Activated naive CD8-positive, alpha-beta T cell treated with anti-CD3 and anti-CD28 coated beads for 36 hours (primary cell): Measurements from ENCODE around the gene ELP5. TPM values are rescaled to one million over a fixed set of nuclear protein-coding genes. Genes with fewer than 3 reads are reported as not detected.

Experiments used
- DNase-seq: peaks from one replicate; pipeline ENCODE4 v3.0.0; 2021
- H3K27ac Mint-ChIP-seq: one replicate; pipeline ENCODE4 v1.8.0; 2022; ENCODE audit warnings: mild to moderate bottlenecking, moderate library complexity, mixed read lengths
- H3K27me3 Mint-ChIP-seq: one replicate; pipeline ENCODE4 v1.8.0; 2022; ENCODE audit warnings: mild to moderate bottlenecking, mixed read lengths
- H3K36me3 Mint-ChIP-seq: one replicate; pipeline ENCODE4 v1.8.0; 2021; ENCODE audit warnings: mild to moderate bottlenecking, mixed read lengths
- H3K4me1 Mint-ChIP-seq: one replicate; pipeline ENCODE4 v1.8.0; 2021; ENCODE audit warnings: mixed read lengths
- H3K4me3 Mint-ChIP-seq: one replicate; pipeline ENCODE4 v1.8.0; 2022; ENCODE audit warnings: mild to moderate bottlenecking, moderate library complexity, mixed read lengths
- H3K9me3 Mint-ChIP-seq: one replicate; pipeline ENCODE4 v1.8.0; 2022; ENCODE audit warnings: mixed read lengths
- total RNA-seq, 2 experiments: library from RNA; stranded (reverse); gene quantifications; one replicate each; pipeline ENCODE4 v1.2.3, GENCODE V29; 2021

The ELP5 gene
- total RNA-seq, 2 experiments from 2014 or later = 99.0 to 110 TPM

DNA sequence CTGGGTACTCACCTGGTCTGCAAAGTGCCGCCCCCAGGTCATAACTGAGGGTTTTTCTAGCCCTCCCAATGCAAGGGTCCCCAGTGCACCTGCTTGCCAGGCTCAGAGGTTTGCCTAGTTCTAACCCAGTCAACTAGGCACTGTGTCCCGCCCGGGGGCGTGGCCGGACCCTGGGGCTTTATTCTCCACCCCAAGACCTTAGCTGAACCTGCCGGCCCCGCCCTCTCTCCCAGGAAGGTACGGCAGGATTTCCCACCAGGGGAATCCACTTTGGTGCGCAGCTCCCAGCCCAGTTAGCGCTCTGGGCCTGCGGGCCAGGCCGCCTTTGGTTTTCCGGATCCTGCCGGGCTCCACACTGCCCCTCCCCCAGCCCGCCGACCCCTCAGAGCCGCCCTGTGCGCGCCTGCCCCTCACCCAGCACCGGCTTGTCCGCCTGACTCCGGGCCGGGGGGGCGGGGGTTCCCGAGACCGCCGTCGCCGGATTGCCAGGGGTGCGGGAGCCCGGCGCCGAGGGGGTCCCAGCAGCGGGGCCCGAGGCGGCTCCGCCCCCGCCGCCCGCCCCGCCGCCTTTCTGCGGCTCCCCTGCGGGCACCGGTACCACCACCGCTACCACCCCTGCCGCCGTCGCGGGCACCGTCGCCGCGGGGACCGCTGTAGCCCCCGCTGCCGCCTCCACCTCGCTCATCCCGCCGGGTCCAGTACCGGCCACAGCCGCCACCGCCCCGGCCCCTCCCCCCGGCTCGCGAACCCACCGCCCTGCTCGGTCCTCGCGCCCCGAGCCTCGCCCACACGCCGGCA lies 42.0 kb downstream of the ELP5 start:
- no peak for DNase-seq
- Mint-ChIP-seq H3K4me3 (peak overlapping the region; percentile 0), H3K36me3 (no peaks in the 10 kb centered on the region), H3K9me3 (no peaks in the 10 kb centered on the region), H3K27ac (no peak overlapping the region), H3K27me3 (peaks cover 44% of the 10 kb centered on the region), H3K4me1 (peaks cover 13% of the 10 kb centered on the region)

DNA sequence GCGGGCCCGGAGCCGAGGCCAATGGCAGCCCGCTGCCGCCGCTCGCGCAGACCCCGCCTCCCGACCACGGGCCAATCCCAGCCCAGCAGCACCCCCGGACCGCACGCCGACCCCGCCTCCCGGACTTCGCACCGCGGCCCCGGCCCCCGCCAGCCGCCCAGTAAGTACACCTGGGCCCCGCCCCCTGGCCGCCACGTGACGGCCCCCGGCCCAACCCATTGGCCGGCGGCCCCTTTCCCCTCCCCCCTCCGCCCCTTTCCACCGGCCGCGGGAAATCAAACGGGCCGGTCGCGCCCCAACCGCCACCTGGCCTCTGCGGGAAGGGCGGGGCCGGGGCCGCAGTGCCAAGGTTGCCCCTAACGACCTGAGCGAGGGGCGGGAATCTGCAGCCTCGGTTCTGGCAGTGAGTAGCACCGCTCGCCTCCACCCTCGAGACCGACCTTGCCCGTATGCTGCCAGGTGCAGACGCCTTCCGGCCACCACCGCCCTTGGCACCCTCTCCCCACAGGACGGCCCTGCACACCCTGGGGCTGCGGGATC lies 42.7 kb downstream of the ELP5 start, which contains the start of gene YBX2:
Gene YBX2, minus strand, starts transcription at position 26 of the 540 bp plus-strand sequence. CDS start 139 bp downstream, outside the sequence.
- Mint-ChIP-seq H3K9me3 (no peaks in the 10 kb centered on the region), H3K27me3 (peaks cover 44% of the 10 kb centered on the region), H3K4me3 (peak within 1 kb of the TSS; percentile 69), H3K36me3 (no peaks in the 10 kb centered on the region), H3K27ac (no peak within 1 kb of the TSS), H3K4me1 (peaks cover 13% of the 10 kb centered on the region)
- DNase-seq = peak; percentile 83

DNA sequence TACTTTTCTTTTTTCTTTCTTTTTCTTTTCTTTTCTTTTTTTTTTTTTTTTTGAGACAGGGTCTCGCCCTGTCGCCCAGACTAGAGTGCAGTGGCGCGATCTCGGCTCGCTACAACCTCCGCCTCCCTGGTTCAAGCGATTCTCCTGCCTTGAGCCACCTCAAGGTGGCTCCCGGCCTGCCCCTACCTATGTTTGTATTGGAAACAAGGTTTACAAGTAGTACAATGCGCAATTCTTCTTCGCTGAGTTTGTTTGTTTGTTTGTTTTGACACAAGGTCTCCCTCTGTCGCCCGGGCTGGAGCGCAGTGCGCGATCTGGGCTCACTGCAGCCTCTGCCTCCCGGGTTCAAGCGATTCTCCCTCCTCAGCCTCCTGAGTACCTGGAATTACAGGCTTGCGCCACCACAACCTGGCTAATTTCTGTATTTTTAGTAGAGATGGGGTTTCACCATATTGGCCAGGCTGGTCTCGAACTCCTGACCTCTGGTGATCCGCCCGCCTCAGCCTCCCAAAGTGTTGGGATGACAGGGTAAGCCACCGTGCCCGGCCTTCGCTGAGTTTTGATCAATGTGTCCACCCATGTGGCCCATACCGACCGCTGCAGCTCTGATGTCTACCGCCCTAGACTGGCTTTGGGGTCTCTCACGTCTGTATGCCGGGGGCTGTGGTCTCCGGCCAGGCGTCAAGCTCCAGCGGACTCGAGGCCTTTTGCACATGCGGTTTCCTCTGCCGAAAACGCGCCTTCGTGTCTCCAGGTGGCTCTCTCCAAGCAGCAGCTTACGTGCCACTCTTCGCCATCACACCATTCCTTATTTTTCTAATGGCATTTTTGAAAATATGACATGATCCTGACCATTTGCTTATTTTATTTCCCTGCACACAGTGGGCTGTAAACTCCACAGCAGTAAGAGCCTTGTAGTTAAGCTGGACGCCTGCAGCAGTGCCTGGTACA lies 43.5 kb downstream of the ELP5 start:
- peaks cover 44% of the 10 kb centered on the region for H3K27me3 Mint-ChIP-seq
- no peaks in the 10 kb centered on the region for H3K36me3 Mint-ChIP-seq
- no peak for DNase-seq
- peaks cover 13% of the 10 kb centered on the region for H3K4me1 Mint-ChIP-seq
- peak overlapping the region; percentile 69 for H3K4me3 Mint-ChIP-seq
- no peak overlapping the region for H3K27ac Mint-ChIP-seq
- no peaks in the 10 kb centered on the region for H3K9me3 Mint-ChIP-seq

DNA sequence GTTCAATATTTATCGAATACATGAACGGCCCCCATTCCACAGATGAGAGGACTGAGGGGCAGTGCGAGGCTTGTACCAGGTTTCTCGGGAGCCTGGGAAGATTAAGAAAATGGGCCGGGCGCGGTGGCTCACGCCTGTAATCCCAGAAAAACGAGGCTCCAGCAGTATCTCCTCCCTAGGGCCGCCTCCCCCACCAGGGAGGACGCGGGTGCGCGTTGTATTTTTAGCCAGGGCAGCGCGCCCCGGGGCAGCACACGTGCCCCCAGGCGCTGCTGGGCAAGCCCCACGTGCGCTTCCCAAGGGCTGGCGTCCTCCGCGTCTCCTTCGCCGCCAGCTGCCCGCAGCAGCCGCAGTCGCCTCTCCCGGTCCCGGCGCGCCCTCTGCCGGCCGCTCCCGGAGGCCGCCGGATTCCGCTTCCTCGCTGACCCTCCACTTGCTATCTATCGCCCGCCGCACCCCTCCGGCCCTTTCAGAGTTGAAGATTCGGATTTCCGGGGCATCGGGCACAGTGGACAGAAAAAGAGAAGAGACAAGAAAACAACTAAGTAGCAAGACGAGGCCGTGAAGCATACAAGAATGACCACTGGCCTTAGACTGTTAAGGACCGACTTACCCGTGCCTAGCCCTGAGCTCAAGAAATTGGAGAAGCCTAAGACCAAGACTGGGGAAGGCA lies 44.3 kb downstream of the ELP5 start:
- H3K4me1 Mint-ChIP-seq = peaks cover 13% of the 10 kb centered on the region
- H3K27ac Mint-ChIP-seq = no peak overlapping the region
- H3K36me3 Mint-ChIP-seq = no peaks in the 10 kb centered on the region
- peak overlapping the region; percentile 29 for H3K4me3 Mint-ChIP-seq
- peak; percentile 76 for DNase-seq
- H3K27me3 Mint-ChIP-seq = peaks cover 43% of the 10 kb centered on the region
- no peaks in the 10 kb centered on the region for H3K9me3 Mint-ChIP-seq

DNA sequence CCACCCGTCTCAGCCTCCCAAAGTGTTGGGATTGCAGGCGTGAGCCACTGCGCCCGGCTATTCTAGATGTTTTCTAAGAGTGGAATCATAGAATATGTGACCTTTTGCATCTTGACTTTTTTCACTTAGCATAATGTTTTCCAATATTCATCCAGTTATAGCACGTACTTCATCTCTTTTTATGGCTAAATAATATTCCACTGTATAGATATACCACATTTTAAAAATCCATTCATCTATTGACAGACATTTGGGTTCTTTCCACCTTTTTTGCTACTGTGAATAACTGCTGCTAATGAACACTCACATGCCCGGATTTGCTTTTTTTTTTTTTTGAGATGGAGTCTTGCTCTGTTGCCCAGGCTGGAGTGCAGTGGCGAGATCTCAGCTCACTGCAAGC lies 52.2 kb downstream of the ELP5 start:
- Mint-ChIP-seq H3K4me3 (no peak overlapping the region), H3K36me3 (peaks cover 15% of the 10 kb centered on the region), H3K27me3 (peaks cover 11% of the 10 kb centered on the region), H3K4me1 (peaks cover 10% of the 10 kb centered on the region), H3K9me3 (no peaks in the 10 kb centered on the region), H3K27ac (no peak overlapping the region)
- DNase-seq = no peak

DNA sequence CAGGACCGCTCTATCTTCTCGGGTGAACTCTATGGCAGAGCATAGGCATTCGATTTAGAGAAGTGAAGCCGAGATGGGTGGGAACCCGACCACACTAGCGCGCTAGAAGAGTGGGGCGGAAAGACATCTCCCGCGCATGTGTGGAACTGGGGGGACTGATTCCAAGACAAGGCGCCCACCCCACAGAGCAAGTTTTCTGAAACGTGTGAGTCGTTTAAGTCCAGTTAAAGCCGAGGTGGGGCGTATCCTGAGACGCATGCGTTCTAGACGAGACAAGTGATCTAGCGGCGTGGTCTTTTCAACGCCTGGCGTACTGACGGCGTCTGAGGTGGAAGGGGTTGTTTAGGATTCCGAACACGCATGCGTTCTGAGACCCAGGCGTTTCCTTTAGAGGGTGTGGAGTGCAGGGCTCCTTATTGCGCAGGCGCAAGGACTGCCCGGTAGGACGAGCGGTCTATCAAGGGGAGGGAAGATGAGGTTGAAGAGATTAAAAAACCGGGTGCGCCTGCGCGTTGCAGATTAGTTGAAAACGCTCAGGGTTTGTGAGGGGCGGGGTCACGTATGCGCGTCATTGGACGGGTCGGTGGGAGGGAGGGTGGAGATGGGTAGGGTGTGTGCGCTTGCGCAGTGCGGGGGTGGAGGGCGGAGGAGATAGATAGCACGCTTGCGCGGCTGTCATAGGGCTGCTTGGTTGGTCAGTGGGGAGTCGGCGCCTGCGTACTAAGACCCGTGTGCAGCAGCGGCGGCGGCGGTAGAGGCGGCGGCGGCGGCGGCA lies 55.1 kb downstream of the ELP5 start, which contains the start of gene EIF5A:
Gene EIF5A, plus strand, starts transcription at position 718 of the 775 bp plus-strand sequence. CDS start 2,008 bp downstream, outside the sequence.
- DNase-seq = peak; percentile 99
- peak within 1 kb of the TSS; percentile 99 for H3K27ac Mint-ChIP-seq
- peaks cover 36% of the 10 kb centered on the region for H3K4me1 Mint-ChIP-seq
- H3K36me3 Mint-ChIP-seq = peaks cover 43% of the 10 kb centered on the region
- no peaks in the 10 kb centered on the region for H3K9me3 Mint-ChIP-seq
- H3K4me3 Mint-ChIP-seq = peak within 1 kb of the TSS; percentile 91
- peaks cover 11% of the 10 kb centered on the region for H3K27me3 Mint-ChIP-seq

DNA sequence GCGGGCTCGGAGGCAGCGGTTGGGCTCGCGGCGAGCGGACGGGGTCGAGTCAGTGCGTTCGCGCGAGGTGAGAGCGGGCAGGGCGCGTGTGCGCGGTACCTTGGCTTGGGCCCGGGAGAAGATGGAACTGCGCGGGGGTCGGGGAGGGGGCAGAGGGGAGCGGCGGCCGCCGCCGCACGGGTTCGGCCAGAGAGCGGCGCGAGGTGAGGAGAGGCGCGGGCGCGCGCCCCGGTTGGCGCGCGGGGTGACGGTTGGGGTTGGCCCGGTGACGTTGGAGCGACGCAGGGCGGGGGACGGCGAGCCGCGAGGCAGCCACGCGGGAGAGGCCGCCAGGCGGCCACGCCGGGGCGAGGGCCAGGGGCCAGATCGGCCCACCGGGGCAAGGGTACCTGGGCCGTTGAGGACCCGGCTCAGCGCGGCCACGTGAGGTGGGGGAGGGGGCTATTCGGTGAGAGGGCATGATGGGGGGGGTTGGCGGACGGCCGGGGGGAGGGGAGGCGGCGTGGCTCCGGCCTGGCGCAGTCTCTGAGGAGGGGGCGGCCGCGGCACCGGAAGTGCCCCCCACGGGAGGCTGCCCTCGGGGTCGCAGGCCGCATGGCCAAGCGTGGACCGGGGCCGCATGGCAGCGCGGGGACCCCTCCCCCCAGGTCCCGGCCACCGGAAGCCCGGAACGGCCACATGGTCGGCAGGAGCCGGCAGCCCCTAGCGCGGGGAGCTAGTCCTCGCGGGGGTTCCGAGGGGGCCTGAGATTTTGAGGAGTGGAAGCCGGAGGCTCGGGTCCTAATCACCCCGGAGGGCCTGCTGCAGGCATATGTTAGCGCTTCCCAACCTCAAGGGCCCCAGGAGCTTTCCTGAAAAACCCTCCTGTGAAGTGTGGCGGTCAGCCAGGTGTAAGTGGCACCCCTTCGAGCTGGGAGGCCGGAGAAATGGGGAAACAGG lies 55.9 kb downstream of the ELP5 start:
- H3K4me3 Mint-ChIP-seq = peak overlapping the region; percentile 91
- peak; percentile 60 for DNase-seq
- peaks cover 51% of the 10 kb centered on the region for H3K36me3 Mint-ChIP-seq
- no peaks in the 10 kb centered on the region for H3K9me3 Mint-ChIP-seq
- H3K27me3 Mint-ChIP-seq = peaks cover 11% of the 10 kb centered on the region
- H3K4me1 Mint-ChIP-seq = peaks cover 43% of the 10 kb centered on the region
- H3K27ac Mint-ChIP-seq = peak overlapping the region; percentile 99

DNA sequence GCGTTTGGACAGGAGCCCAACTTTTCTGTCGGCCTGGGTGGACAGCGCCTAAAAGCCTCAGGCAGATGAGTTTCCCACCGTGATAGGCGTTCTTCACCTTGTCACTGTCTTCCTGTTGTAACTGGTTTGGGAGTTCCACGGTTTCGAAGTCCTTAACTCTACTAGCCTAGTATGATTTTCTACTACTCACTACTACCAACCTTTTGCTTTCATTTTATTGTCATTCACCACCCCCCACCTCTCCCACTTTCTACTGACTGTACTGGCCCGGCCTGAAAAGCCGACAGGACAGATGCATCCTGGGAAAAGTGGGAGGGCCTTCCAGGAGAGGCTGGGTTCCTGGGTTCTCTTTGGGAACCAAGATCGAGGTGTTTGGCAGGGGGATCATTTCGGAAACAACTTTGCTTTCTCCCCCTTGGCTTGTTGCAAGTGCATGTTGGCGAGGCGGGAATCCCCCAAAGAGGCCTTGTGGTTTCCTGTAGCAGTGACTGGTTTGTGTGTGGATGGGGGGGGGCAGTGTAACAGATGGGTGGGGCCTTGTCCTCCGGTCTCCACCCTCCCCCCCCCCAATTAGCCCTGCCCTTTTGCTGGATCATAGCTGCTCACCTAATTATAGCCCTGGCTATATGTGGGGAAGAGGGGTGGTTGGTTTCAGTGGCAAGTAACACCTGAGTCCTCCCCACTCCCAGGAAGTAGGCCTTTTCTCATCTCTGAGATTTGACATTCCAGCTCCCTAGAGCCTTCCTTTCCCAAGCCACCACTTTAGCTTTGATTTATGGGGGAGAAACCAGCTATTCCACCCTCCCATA lies 56.8 kb downstream of the ELP5 start:
- Mint-ChIP-seq H3K36me3 (peaks cover 55% of the 10 kb centered on the region), H3K4me1 (peaks cover 51% of the 10 kb centered on the region), H3K9me3 (no peaks in the 10 kb centered on the region), H3K27me3 (peaks cover 11% of the 10 kb centered on the region), H3K4me3 (peak overlapping the region; percentile 88), H3K27ac (peak overlapping the region; percentile 98)
- DNase-seq = peak; percentile 82

Other genes starting within 250 kb of the ELP5 start
- 10 to 100 TPM; 90.6 to 98.6 TPM for gene RNASEK, start 239.6 kb upstream of the ELP5 start, total RNA-seq
- gene BCL6B, start 229.2 kb upstream of the ELP5 start, total RNA-seq = 1 to 10 TPM in 1 of 2 experiments, under 1 TPM in 1; 0.85 to 1.0 TPM
- gene SLC16A13, start 216.2 kb upstream of the ELP5 start, total RNA-seq = 1 to 10 TPM; 5.2 to 6.2 TPM
- gene SLC16A11, start 208.1 kb upstream of the ELP5 start, total RNA-seq = 1 to 10 TPM; 1.5 to 1.8 TPM
- not detected for gene CLEC10A, start 172.0 kb upstream of the ELP5 start, total RNA-seq
- not detected for gene ASGR2, start 137.4 kb upstream of the ELP5 start, total RNA-seq
- gene ASGR1, start 72.8 kb upstream of the ELP5 start, total RNA-seq = 1 to 10 TPM; 2.8 to 4.4 TPM
- 1 to 10 TPM; 8.9 to 9.8 TPM for gene DLG4, start 32.4 kb upstream of the ELP5 start, total RNA-seq
- 100 to 1,000 TPM; 245 to 256 TPM for gene ACADVL, start 32.3 kb upstream of the ELP5 start, total RNA-seq
- gene DVL2, start 17.7 kb upstream of the ELP5 start, total RNA-seq = 10 to 100 TPM; 64.4 to 66.5 TPM
- 10 to 100 TPM; 28.1 to 28.8 TPM for gene PHF23, start 12.8 kb upstream of the ELP5 start, total RNA-seq
- 100 to 1,000 TPM; 112 to 113 TPM for gene GABARAP, start 9.8 kb upstream of the ELP5 start, total RNA-seq
- 100 to 1,000 TPM; 180 to 191 TPM for gene CTDNEP1, start 481 bp upstream of the ELP5 start, total RNA-seq
- gene CLDN7, start 10.3 kb downstream of the ELP5 start, total RNA-seq = 1 to 10 TPM in 1 of 2 experiments, under 1 TPM in 1; 0.90 to 1.6 TPM
- under 1 TPM; 0.54 to 0.56 TPM for gene SLC2A4, start 29.5 kb downstream of the ELP5 start, total RNA-seq
- under 1 TPM; 0.19 to 0.24 TPM for gene YBX2, start 42.4 kb downstream of the ELP5 start, total RNA-seq
- 1,000 to 10,000 TPM; 1,429 to 1,492 TPM for gene EIF5A, start 55.4 kb downstream of the ELP5 start, total RNA-seq
- 10 to 100 TPM; 58.4 to 62.6 TPM for gene GPS2, start 63.1 kb downstream of the ELP5 start, total RNA-seq
- gene NEURL4, start 77.1 kb downstream of the ELP5 start, total RNA-seq = 10 to 100 TPM; 44.1 to 46.0 TPM
- 100 to 1,000 TPM; 235 to 238 TPM for gene ACAP1, start 84.3 kb downstream of the ELP5 start, total RNA-seq
- 1 to 10 TPM; 4.0 to 4.5 TPM for gene KCTD11, start 99.9 kb downstream of the ELP5 start, total RNA-seq
- gene TMEM95, start 102.9 kb downstream of the ELP5 start, total RNA-seq = not detected
- 1 to 10 TPM; 4.3 to 5.0 TPM for gene TNK1, start 128.9 kb downstream of the ELP5 start, total RNA-seq
- gene PLSCR3, start 142.3 kb downstream of the ELP5 start, total RNA-seq = 10 to 100 TPM; 63.0 to 66.8 TPM
- gene TMEM256, start 151.9 kb downstream of the ELP5 start, total RNA-seq = 10 to 100 TPM; 42.7 to 44.3 TPM
- gene NLGN2, start 155.6 kb downstream of the ELP5 start, total RNA-seq = 1 to 10 TPM; 8.8 to 9.3 TPM
- gene SPEM1, start 168.1 kb downstream of the ELP5 start, total RNA-seq = not detected
- gene SPEM2, start 173.4 kb downstream of the ELP5 start, total RNA-seq = not detected
- gene SPEM3, start 176.6 kb downstream of the ELP5 start, total RNA-seq = not detected
- gene TMEM102, start 183.2 kb downstream of the ELP5 start, total RNA-seq = 10 to 100 TPM; 10.4 TPM
- gene FGF11, start 187.3 kb downstream of the ELP5 start, total RNA-seq = 1 to 10 TPM; 7.6 to 9.2 TPM
- 10 to 100 TPM; 10.6 to 11.3 TPM for gene CHRNB1, start 192.8 kb downstream of the ELP5 start, total RNA-seq
- 10 to 100 TPM; 16.7 TPM for gene ZBTB4, start 227.4 kb downstream of the ELP5 start, total RNA-seq
- not detected for gene SLC35G6, start 229.2 kb downstream of the ELP5 start, total RNA-seq
- 100 to 1,000 TPM; 198 to 200 TPM for gene POLR2A, start 232.2 kb downstream of the ELP5 start, total RNA-seq